A673 (cell line): ENCODE measurements around the gene ELOB. TPM values are rescaled to one million over a fixed set of nuclear protein-coding genes. Genes with fewer than 3 reads are reported as not detected.

Experiments used
- BruUV-seq: library from RNA; stranded (reverse); fragments of 400-500 nt; replicated peaks from 2 replicates; lab custom pipeline; 2021; lab: Mats Ljungman, UMichigan
- CTCF ChIA-PET: fragments of 300-600 bp; sonication (Branson Sonifier 250); formaldehyde crosslinking; loops from one replicate; lab custom pipeline; 2022; ENCODE audit warnings: antibody characterized with exemption; lab: Charles Lee
- POLR2A ChIA-PET: fragments of 300-600 bp; sonication (Branson Sonifier 250); formaldehyde crosslinking; loops from one replicate; lab custom pipeline; 2022; ENCODE audit warnings: antibody characterized with exemption; ENCODE audit not compliant: low non-redundant PET; lab: Charles Lee
- DNase-seq: peaks from one replicate; pipeline ENCODE4 v3.0.0-alpha.2; 2015; ENCODE audit warnings: low spot score
- H3K27ac ChIP-seq: fragments of 200-600 bp; sonication (generic); 2 replicates; pipeline ENCODE4 v1.5.1; 2016; ENCODE audit warnings: mixed run types, low read depth, mild to moderate bottlenecking, mixed read lengths, antibody characterized with exemption, low read length; ENCODE audit not compliant: poor library complexity, severe bottlenecking
- H3K27me3 ChIP-seq: fragments of 200-600 bp; sonication (generic); replicated peaks from 2 replicates; pipeline ENCODE4 v1.6.1; 2017; ENCODE audit warnings: mixed run types, low read depth, mild to moderate bottlenecking, mixed read lengths, antibody characterized with exemption, low read length; ENCODE audit not compliant: insufficient read depth, poor library complexity
- H3K36me3 ChIP-seq: fragments of 200-600 bp; sonication (generic); 2 replicates; pipeline ENCODE4 v1.6.1; 2016; ENCODE audit warnings: mixed run types, mild to moderate bottlenecking, mixed read lengths, antibody characterized with exemption, low read length; ENCODE audit not compliant: insufficient read depth, poor library complexity, severe bottlenecking
- H3K4me1 ChIP-seq: fragments of 200-600 bp; sonication (generic); 2 replicates; pipeline ENCODE4 v1.6.1; 2017; ENCODE audit warnings: mixed run types, mild to moderate bottlenecking, mixed read lengths, antibody characterized with exemption, low read length; ENCODE audit not compliant: insufficient read depth, poor library complexity, severe bottlenecking
- H3K4me3 ChIP-seq: fragments of 200-600 bp; sonication (generic); 2 replicates; pipeline ENCODE4 v1.5.1; 2016; ENCODE audit warnings: low read depth, mixed run types, mild to moderate bottlenecking, mixed read lengths, low read length; ENCODE audit not compliant: poor library complexity, severe bottlenecking
- H3K9me3 ChIP-seq: fragments of 200-600 bp; sonication (generic); 2 replicates; pipeline ENCODE4 v1.6.1; 2016; ENCODE audit warnings: mixed run types, low read depth, mild to moderate bottlenecking, mixed read lengths, antibody characterized with exemption, low read length; ENCODE audit not compliant: poor library complexity, severe bottlenecking
- CTCF ChIP-seq: fragments of 300-800, 200-600 bp; sonication (generic); conservative IDR thresholded peaks from 2 replicates; pipeline ENCODE4 v1.5.1; 2017; ENCODE audit warnings: low read depth, mild to moderate bottlenecking, antibody characterized with exemption, low read length, moderate library complexity, mixed read lengths
- EZH2 ChIP-seq: fragments of 200-600 bp; sonication (generic); IDR thresholded peaks from 2 replicates; pipeline ENCODE4 v1.6.1; 2017; ENCODE audit warnings: borderline replicate concordance, low read depth, mild to moderate bottlenecking, mixed read lengths, antibody characterized with exemption, low read length; ENCODE audit not compliant: poor library complexity, severe bottlenecking
- intact Hi-C: fragments of 100-400 bp; cut with micrococcal nuclease; formaldehyde crosslinking; loops from one replicate; pipeline ENCODE4 v1.10.0; 2022; ENCODE audit not compliant: unreplicated experiment
- total RNA-seq: library from RNA; stranded (reverse); gene quantifications from 2 replicates; pipeline ENCODE4 v1.2.3, GENCODE V29; 2021

Gene ELOB
- total RNA-seq, 1 experiment from 2014 or later: 188 TPM

- intact Hi-C loops: no loop called here
- ChIA-PET CTCF (no interaction called here), POLR2A (no interaction called here)
- Histone ChIP-seq H3K27ac (no peak within 1 kb of the TSS), H3K36me3 (no peaks in the 10 kb centered on the region), H3K4me1 (no peaks in the 10 kb centered on the region), H3K9me3 (no peaks in the 10 kb centered on the region), H3K4me3 (no peak within 1 kb of the TSS), H3K27me3 (peaks cover 66% of the 10 kb centered on the region)
- no TSS peak for BruUV-seq
- no peak for DNase-seq
- TF ChIP-seq CTCF (no peak), EZH2 (no peak)
Observed at GRCh38 chr16:2787406-2787805, 10.3 kb upstream of the ELOB start, which contains the start of gene PRSS33. PRSS33 (minus strand) TSS chr16:2787560; CDS start chr16:2786547, 1,013 bp downstream.

- peaks cover 60% of the 10 kb centered on the region for H3K27me3 ChIP-seq
Observed at GRCh38 chr16:2786826-2787151, 9.7 kb upstream of the ELOB start.

GRCh38 chr16:2786061-2786825 is 9.2 kb upstream of the ELOB start:
- POLR2A ChIA-PET: no interaction called here
- H3K27ac ChIP-seq: no peak overlapping the region
- no TSS peak for BruUV-seq
- peaks cover 56% of the 10 kb centered on the region for H3K27me3 ChIP-seq
- intact Hi-C loops: no loop called here
- H3K4me1 ChIP-seq: no peaks in the 10 kb centered on the region
- H3K4me3 ChIP-seq: no peak overlapping the region
- no peaks in the 10 kb centered on the region for H3K9me3 ChIP-seq
- TF ChIP-seq EZH2 (no peak), CTCF (no peak)
- no peak for DNase-seq
- CTCF ChIA-PET: no interaction called here
- no peaks in the 10 kb centered on the region for H3K36me3 ChIP-seq

More at GRCh38 chr16:2786826-2787151, 9.7 kb upstream of the ELOB start:
- Histone ChIP-seq H3K4me1 (no peaks in the 10 kb centered on the region), H3K4me3 (no peak overlapping the region), H3K36me3 (no peaks in the 10 kb centered on the region), H3K27ac (no peak overlapping the region), H3K9me3 (no peaks in the 10 kb centered on the region)
- CTCF ChIA-PET: no interaction called here
- BruUV-seq: no TSS peak
- TF ChIP-seq EZH2 (no peak), CTCF (no peak)
- DNase-seq: no peak
- POLR2A ChIA-PET: no interaction called here
- intact Hi-C loops: no loop called here
